H1 (cell line): ENCODE data around the gene RAPGEF5. TPM values are rescaled to one million over a fixed set of nuclear protein-coding genes. Genes with fewer than 3 reads are reported as not detected.

ENCODE experiments used
- CTCF ChIA-PET: fragments of 300-600 bp; sonication (Branson Sonifier 250); formaldehyde crosslinking; loops from one replicate; lab custom pipeline; 2021; ENCODE audit not compliant: partially characterized antibody; lab: Charles Lee
- POLR2A ChIA-PET: fragments of 300-600 bp; sonication (Branson Sonifier 250); formaldehyde crosslinking; loops from one replicate; lab custom pipeline; 2021; ENCODE audit warnings: inconsistent platforms; ENCODE audit not compliant: partially characterized antibody; lab: Charles Lee
- DNase-seq, 2 experiments: peaks; one replicate each; pipeline versions ENCODE4 v3.0.0 to v3.0.0-alpha.2; 2010 to 2022; ENCODE audit warnings: low spot score in 2 of 2, low read depth in 1 of 2, mixed read lengths in 1 of 2
- FAIRE-seq: peaks from 2 replicates; lab custom pipeline; 2011; peaks lifted over from hg19 to GRCh38; lab: Jason Lieb, UNC
- H2AFZ ChIP-seq: 2 replicates; pipeline ENCODE4 v1.8.1; 2012; ENCODE audit warnings: low read length, inconsistent platforms
- H2AK5ac ChIP-seq: 2 replicates; pipeline ENCODE4 v1.6.1; 2013; ENCODE audit warnings: low read depth, low read length
- H2BK120ac ChIP-seq: replicated peaks from 2 replicates; pipeline ENCODE3; 2013; ENCODE audit warnings: low read depth, low read length, inconsistent platforms
- H2BK12ac ChIP-seq: 2 replicates; pipeline ENCODE4 v1.6.1; 2013; ENCODE audit warnings: low read depth, low read length
- H2BK15ac ChIP-seq: 2 replicates; pipeline ENCODE4 v1.6.1; 2013; ENCODE audit warnings: low read length
- H2BK20ac ChIP-seq: 2 replicates; pipeline ENCODE4 v1.6.1; 2013; ENCODE audit warnings: low read length
- H2BK5ac ChIP-seq: 2 replicates; pipeline ENCODE4 v1.6.1; 2013; ENCODE audit warnings: low read depth, low read length
- H3K14ac ChIP-seq: 2 replicates; pipeline ENCODE4 v1.6.1; 2013; ENCODE audit warnings: inconsistent platforms; ENCODE audit not compliant: insufficient read length
- H3K18ac ChIP-seq: 2 replicates; pipeline ENCODE4 v1.6.1; 2013; ENCODE audit warnings: low read length; ENCODE audit errors: extremely low read depth
- H3K23ac ChIP-seq: 2 replicates; pipeline ENCODE4 v1.6.1; 2013; ENCODE audit warnings: inconsistent platforms; ENCODE audit not compliant: insufficient read length
- H3K23me2 ChIP-seq: 2 replicates; pipeline ENCODE4 v1.6.1; 2013; ENCODE audit warnings: low read depth, low read length
- H3K27ac ChIP-seq: 2 replicates; pipeline ENCODE4 v1.6.1; 2011; ENCODE audit warnings: low read depth, low read length, inconsistent platforms
- H3K27me3 ChIP-seq, 4 experiments: replicated peaks in 1 of 4; 1 replicate in 1 of 4; 2 replicates in 3 of 4; pipeline versions ENCODE4 v1.6.1 to v1.8.1; 2011 to 2013; ENCODE audit warnings: low read length in 3 of 4, mild to moderate bottlenecking in 3 of 4, inconsistent platforms in 2 of 4, mixed read lengths in 2 of 4, moderate library complexity in 1 of 4; ENCODE audit not compliant: control insufficient read depth in 3 of 4, insufficient read depth in 3 of 4; ENCODE audit errors: extremely low read depth in 1 of 4
- H3K36me3 ChIP-seq, 4 experiments: 2 replicates each; pipeline versions ENCODE4 v1.6.1 to v1.8.1; 2011 to 2013; ENCODE audit warnings: mild to moderate bottlenecking in 4 of 4, low read length in 3 of 4, moderate library complexity in 2 of 4, control low read depth in 1 of 4, inconsistent platforms in 1 of 4; ENCODE audit not compliant: insufficient read depth in 4 of 4, control insufficient read depth in 2 of 4
- H3K4ac ChIP-seq: replicated peaks from 2 replicates; pipeline ENCODE3; 2013; ENCODE audit warnings: low read length, low read depth, mixed read lengths, inconsistent platforms; ENCODE audit not compliant: insufficient read length
- H3K4me1 ChIP-seq, 4 experiments: replicated peaks in 1 of 4; 1 replicate in 1 of 4; 2 replicates in 3 of 4; pipeline versions ENCODE4 v1.6.1 to v1.8.1; 2011 to 2013; ENCODE audit warnings: low read length in 3 of 4, inconsistent platforms in 2 of 4, mixed read lengths in 1 of 4; ENCODE audit not compliant: insufficient read depth in 4 of 4, control insufficient read depth in 3 of 4
- H3K4me2 ChIP-seq, 2 experiments: 2 replicates each; pipeline versions ENCODE4 v1.6.1 to v1.8.1; 2011 to 2013; ENCODE audit warnings: low read depth in 2 of 2, low read length in 2 of 2, control low read depth in 1 of 2, inconsistent platforms in 1 of 2, mild to moderate bottlenecking in 1 of 2; ENCODE audit not compliant: insufficient read depth in 1 of 2
- H3K4me3 ChIP-seq, 4 experiments: fragments of 200-600, 300-600 bp in 1 of 4; sonication (generic), shearing (Covaris generic), sonication (Bioruptor Twin) in 1 of 4; 2 replicates each; pipeline versions ENCODE4 v1.5.1 to v1.8.1; 2011 to 2016; ENCODE audit warnings: low read length in 4 of 4, low read depth in 3 of 4, control low read depth in 2 of 4, inconsistent platforms in 2 of 4, mild to moderate bottlenecking in 2 of 4, mixed read lengths in 1 of 4, moderate library complexity in 1 of 4; ENCODE audit not compliant: insufficient read depth in 2 of 4; ENCODE audit errors: extremely low read depth in 1 of 4
- H3K56ac ChIP-seq: replicated peaks from 2 replicates; pipeline ENCODE3; 2013; ENCODE audit warnings: low read depth, mild to moderate bottlenecking, mixed read lengths, low read length, inconsistent platforms; ENCODE audit not compliant: insufficient read length
- H3K79me1 ChIP-seq: 2 replicates; pipeline ENCODE4 v1.6.1; 2013; ENCODE audit warnings: low read depth, low read length, control low read depth
- H3K79me2 ChIP-seq, 2 experiments: 2 replicates each; pipeline versions ENCODE4 v1.6.1 to v1.8.1; 2012 to 2013; ENCODE audit warnings: low read length in 2 of 2, mild to moderate bottlenecking in 2 of 2, inconsistent platforms in 1 of 2; ENCODE audit not compliant: insufficient read depth in 2 of 2, control insufficient read depth in 1 of 2
- H3K9ac ChIP-seq, 4 experiments: replicated peaks in 1 of 4; 1 replicate in 1 of 4; 2 replicates in 3 of 4; pipeline versions ENCODE4 v1.6.1 to v1.8.1; 2011 to 2013; ENCODE audit warnings: low read depth in 3 of 4, low read length in 3 of 4, control low read depth in 2 of 4, mild to moderate bottlenecking in 2 of 4, moderate library complexity in 2 of 4, inconsistent platforms in 1 of 4; ENCODE audit errors: extremely low read depth in 1 of 4
- H3K9me3 ChIP-seq, 2 experiments: 2 replicates each; pipeline versions ENCODE4 v1.6.1 to v1.8.1; 2012 to 2013; ENCODE audit warnings: mild to moderate bottlenecking in 2 of 2, moderate library complexity in 2 of 2, control low read depth in 1 of 2, inconsistent platforms in 1 of 2, low read depth in 1 of 2, low read length in 1 of 2, mixed read lengths in 1 of 2; ENCODE audit not compliant: insufficient read depth in 2 of 2
- H4K20me1 ChIP-seq, 2 experiments: replicated peaks in 1 of 2; 2 replicates each; pipeline versions ENCODE3 to v1.8.1; 2011 to 2013; ENCODE audit warnings: inconsistent platforms in 2 of 2, low read length in 2 of 2, mild to moderate bottlenecking in 1 of 2; ENCODE audit not compliant: insufficient read depth in 2 of 2, control insufficient read depth in 1 of 2
- H4K5ac ChIP-seq: 2 replicates; pipeline ENCODE4 v1.6.1; 2013; ENCODE audit warnings: low read length, low read depth, mixed read lengths, inconsistent platforms; ENCODE audit not compliant: insufficient read length
- H4K8ac ChIP-seq: 2 replicates; pipeline ENCODE4 v1.8.0; 2013; ENCODE audit warnings: mild to moderate bottlenecking, moderate library complexity, low read length, inconsistent platforms; ENCODE audit not compliant: insufficient read depth; ENCODE audit errors: extremely low read depth
- H4K91ac ChIP-seq: replicated peaks from 2 replicates; pipeline ENCODE3; 2013; ENCODE audit warnings: low read length, mixed read lengths, inconsistent platforms; ENCODE audit not compliant: insufficient read length
- ASH2L ChIP-seq: fragments of 200-600, 300-600 bp; sonication (generic); IDR thresholded peaks from one replicate; pipeline ENCODE4 v1.7.1; 2017; ENCODE audit warnings: low read length
- EP300 ChIP-seq, 2 experiments: IDR thresholded peaks; 1 replicate in 1 of 2; 2 replicates in 1 of 2; pipeline ENCODE4 v1.6.1; 2011 to 2012; ENCODE audit warnings: low read depth in 2 of 2, low read length in 2 of 2, mild to moderate bottlenecking in 2 of 2, borderline replicate concordance in 1 of 2, inconsistent platforms in 1 of 2, moderate library complexity in 1 of 2
- POU5F1 ChIP-seq: IDR thresholded peaks from 2 replicates; pipeline ENCODE4 v1.6.1; 2011; ENCODE audit warnings: low read depth, mild to moderate bottlenecking, low read length, moderate library complexity
- RAD21 ChIP-seq, 2 experiments: IDR thresholded peaks in 1 of 2; conservative IDR thresholded peaks in 1 of 2; 2 replicates each; pipeline ENCODE4 v1.6.1; 2011; ENCODE audit warnings: low read depth in 2 of 2, low read length in 2 of 2, improper control_type of control experiment in 1 of 2, inconsistent platforms in 1 of 2, mild to moderate bottlenecking in 1 of 2, moderate library complexity in 1 of 2
- RNF2 ChIP-seq: fragments of 200-900, 300-1000 bp; sonication (generic); IDR thresholded peaks from 2 replicates; pipeline ENCODE4 v1.7.1; 2016; ENCODE audit warnings: borderline replicate concordance, low read depth, mild to moderate bottlenecking, antibody characterized with exemption, low read length; ENCODE audit not compliant: poor library complexity, severe bottlenecking; ENCODE audit errors: missing control alignments
- TAF7 ChIP-seq: optimal IDR thresholded peaks from 2 replicates; pipeline ENCODE3; 2011; ENCODE audit warnings: low read depth, mild to moderate bottlenecking, inconsistent platforms, low read length, moderate library complexity, borderline replicate concordance
- ZNF274 ChIP-seq: IDR thresholded peaks from 2 replicates; pipeline ENCODE4 v1.7.0; 2012; ENCODE audit warnings: low read length, borderline replicate concordance; ENCODE audit errors: extremely low read depth
- WGBS, 2 experiments: shearing (Covaris generic) in 1 of 2; methylation state at CpG; one replicate each; pipeline versions ENCODE4 v1.1.6 to v1.1.7; 2013 to 2015; ENCODE audit warnings: low lambda C conversion rate in 2 of 2, mixed read lengths in 2 of 2, inconsistent platforms in 1 of 2, low coverage in 1 of 2, missing lambda C conversion rate in 1 of 2; ENCODE audit not compliant: insufficient replicate concordance in 2 of 2, insufficient coverage in 1 of 2, insufficient read length in 1 of 2; ENCODE audit errors: extremely low coverage in 1 of 2, missing lambda C conversion rate in 1 of 2; 5-methylcytosine and 5-hydroxymethylcytosine counted together
- polyA plus RNA-seq, 7 experiments: library from polyadenylated mRNA; depleted of rRNA in 3 of 7; stranded (reverse) in 5 of 7; unstranded in 2 of 7; fragments of >200 nt in 5 of 7; fragments of 200-250 nt in 2 of 7; gene quantifications; 1 replicate in 5 of 7; 2 replicates in 1 of 7; 4 replicates in 1 of 7; pipeline versions ENCODE4 v1.2.1 to v1.2.3, GENCODE V29; 2011 to 2013; ENCODE audit warnings: missing spikeins in 2 of 7, mixed read lengths in 2 of 7
- total RNA-seq: library from RNA; stranded (reverse); fragmentation: NEBNext Ultra II Directional; extraction: Animal tissue kit (Norgen Biotek cat#: 25700); gene quantifications from 2 replicates; pipeline ENCODE4 v1.2.1, GENCODE V29; 2021

RAPGEF5 gene
- total and polyA plus RNA-seq, 2 of the 8 experiments (the other 6 are each of a cell fraction or from before 2014, with no cell fraction given), result 4.4 to 22.9 TPM

DNA sequence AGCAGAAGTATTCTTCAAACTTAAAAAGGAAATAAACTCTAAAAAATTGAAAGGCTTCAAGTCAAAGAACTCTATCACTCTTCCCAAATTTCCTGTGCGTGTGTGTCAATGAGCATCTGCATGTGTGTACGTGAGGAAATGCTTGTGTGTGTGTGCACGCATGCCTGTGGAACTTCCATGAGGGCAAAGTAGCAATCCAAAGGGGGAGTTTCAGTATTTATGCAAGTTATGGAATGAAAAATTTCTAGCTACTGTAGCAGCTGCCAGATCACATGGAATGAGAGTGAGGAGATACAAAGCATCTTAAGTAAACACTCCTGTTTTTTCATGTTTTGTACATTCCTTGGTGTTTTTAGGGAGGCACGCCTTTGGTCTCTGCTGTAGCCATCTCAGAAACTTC is 152.6 kb downstream of the RAPGEF5 start:
- 91% methylated on average over 4 of the region's 4 CpGs; no CpG with 5 or more reads in 1 of the 2 experiments for WGBS, 2 experiments
- POLR2A ChIA-PET, result no interaction called here
- TF ChIP-seq RAD21 (IDR thresholded peaks at IDR 0.05 in 1 of 2, conservative IDR thresholded peaks at IDR 0.05 in 1 of 2; ENCODE audit: low read depth in 2 of 2, low read length in 2 of 2) (no peak), ZNF274 (no peak), EP300 (IDR thresholded peaks at IDR 0.05; ENCODE audit: borderline replicate concordance in 1 of 2, low read depth in 2 of 2, low read length in 2 of 2) (no peak), ASH2L (no peak), TAF7 (no peak), POU5F1 (no peak), RNF2 (no peak)

More for the DNA sequence above, 152.6 kb downstream of the RAPGEF5 start:
- H3K4me2 ChIP-seq, result no peak overlapping the region
- H2BK15ac ChIP-seq, result no peak overlapping the region
- H3K18ac ChIP-seq, result no peak overlapping the region
- no peak overlapping the region for H2AK5ac ChIP-seq
- H3K56ac ChIP-seq, result no peak overlapping the region
- H3K9me3 ChIP-seq, result no peaks in the 10 kb centered on the region
- no peak for FAIRE-seq
- no peak overlapping the region for H2AFZ ChIP-seq
- H3K4me1 ChIP-seq, result no peaks in the 10 kb centered on the region
- no peaks in the 10 kb centered on the region for H3K27me3 ChIP-seq
- DNase-seq, result no peak
- H3K9ac ChIP-seq, result no peak overlapping the region
- H3K79me2 ChIP-seq, result no peaks in the 10 kb centered on the region
- H3K4me3 ChIP-seq, result no peak overlapping the region
- H4K20me1 ChIP-seq, result peaks cover 0 to 2% of the 10 kb centered on the region in 2 experiments
- no peak overlapping the region for H4K91ac ChIP-seq
- H4K5ac ChIP-seq, result no peak overlapping the region
- no peaks in the 10 kb centered on the region; the same call in 1 of the 2 replicates for H3K79me1 ChIP-seq
- no peak overlapping the region for H3K14ac ChIP-seq
- no peaks in the 10 kb centered on the region for H3K23me2 ChIP-seq
- no peak overlapping the region for H2BK12ac ChIP-seq
- H2BK20ac ChIP-seq, result no peak overlapping the region
- no peak overlapping the region for H2BK5ac ChIP-seq
- H3K36me3 ChIP-seq, result peaks cover 0 to 5% (median 0%) of the 10 kb centered on the region in 4 experiments; a peak in 2 of 8 replicates
- no peak overlapping the region for H3K23ac ChIP-seq
- CTCF ChIA-PET, result interaction anchor here (6.7 kb wide), 1 partner anchor 94 kb away, joined by 31 read pairs; no protein-coding TSS in a partner anchor
- no peak overlapping the region for H2BK120ac ChIP-seq
- H3K4ac ChIP-seq, result no peak overlapping the region
- H4K8ac ChIP-seq, result no peak overlapping the region
- no peak overlapping the region for H3K27ac ChIP-seq
